Right atrium auricular region (tissue), 2 donors: ENCODE results near the gene RASL11A. TPM values are rescaled to one million over a fixed set of nuclear protein-coding genes. Genes with fewer than 3 reads are reported as not detected.

ENCODE experiments used
- DNase-seq: peaks from one replicate; pipeline ENCODE4 v3.0.0-alpha.2; 2019; ENCODE audit warnings: low spot score
- H3K27ac ChIP-seq, 2 donors: fragments of 200-600 bp; sonication (generic); 1 replicate in 1 of 2; 2 replicates in 1 of 2; pipeline ENCODE4 v1.5.1; 2016 to 2019
- H3K27me3 ChIP-seq, 2 donors: fragments of 200-600 bp; sonication (generic); one replicate each; pipeline versions ENCODE4 v1.5.1 to v1.6.0; 2017 to 2019
- H3K36me3 ChIP-seq: fragments of 200-600 bp; sonication (generic); one replicate; pipeline ENCODE4 v1.5.1; 2016
- H3K4me1 ChIP-seq, 2 donors: fragments of 200-600 bp; sonication (generic); one replicate each; pipeline versions ENCODE4 v1.5.1 to v1.6.0; 2017 to 2019
- H3K4me3 ChIP-seq, 2 donors: fragments of 200-600 bp; sonication (generic); 1 replicate in 1 of 2; 2 replicates in 1 of 2; pipeline ENCODE4 v1.5.1; 2017 to 2019; ENCODE audit warnings: mild to moderate bottlenecking in 1 of 2, moderate library complexity in 1 of 2
- H3K9me3 ChIP-seq, 2 donors: fragments of 200-600 bp; sonication (generic); one replicate each; pipeline ENCODE4 v1.5.1; 2019
- total RNA-seq, 2 donors: library from RNA; depleted of rRNA; stranded (reverse); fragments of >200 nt; gene quantifications; one replicate each; pipeline ENCODE4 v1.1.0, GENCODE V29; 2016
- TF ChIP-seq, protein P1 (sequence below), 2 donors: fragments of 200-600 bp; sonication (generic); IDR thresholded peaks; one replicate each; pipeline ENCODE4 v1.5.1; 2019; ENCODE audit warnings: antibody characterized with exemption in 2 of 2

Gene RASL11A
- total RNA-seq, 2 donors from 2014 or later, result 9.3 to 16.3 TPM

DNA sequence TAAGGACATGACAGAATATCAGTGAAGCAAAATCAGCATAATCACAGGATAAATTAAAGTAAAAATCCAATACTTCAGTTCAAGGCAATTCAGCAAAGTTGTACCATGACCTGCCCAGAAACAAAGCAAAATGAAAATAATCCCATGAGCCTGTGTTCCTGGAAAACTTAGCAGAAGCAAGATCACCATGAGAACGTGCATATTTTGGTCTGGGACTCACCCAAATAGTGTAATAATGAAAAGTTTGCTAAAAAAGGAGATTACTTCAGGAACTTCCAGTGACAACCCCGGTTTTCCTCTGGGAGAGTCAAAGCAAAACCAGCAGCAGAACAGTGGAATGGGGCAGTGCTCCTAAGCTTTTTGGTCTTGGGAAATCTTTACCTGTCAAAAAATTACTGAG, 34.2 kb upstream of the RASL11A start:
- no peak for DNase-seq
- TF ChIP-seq, protein P1, sequence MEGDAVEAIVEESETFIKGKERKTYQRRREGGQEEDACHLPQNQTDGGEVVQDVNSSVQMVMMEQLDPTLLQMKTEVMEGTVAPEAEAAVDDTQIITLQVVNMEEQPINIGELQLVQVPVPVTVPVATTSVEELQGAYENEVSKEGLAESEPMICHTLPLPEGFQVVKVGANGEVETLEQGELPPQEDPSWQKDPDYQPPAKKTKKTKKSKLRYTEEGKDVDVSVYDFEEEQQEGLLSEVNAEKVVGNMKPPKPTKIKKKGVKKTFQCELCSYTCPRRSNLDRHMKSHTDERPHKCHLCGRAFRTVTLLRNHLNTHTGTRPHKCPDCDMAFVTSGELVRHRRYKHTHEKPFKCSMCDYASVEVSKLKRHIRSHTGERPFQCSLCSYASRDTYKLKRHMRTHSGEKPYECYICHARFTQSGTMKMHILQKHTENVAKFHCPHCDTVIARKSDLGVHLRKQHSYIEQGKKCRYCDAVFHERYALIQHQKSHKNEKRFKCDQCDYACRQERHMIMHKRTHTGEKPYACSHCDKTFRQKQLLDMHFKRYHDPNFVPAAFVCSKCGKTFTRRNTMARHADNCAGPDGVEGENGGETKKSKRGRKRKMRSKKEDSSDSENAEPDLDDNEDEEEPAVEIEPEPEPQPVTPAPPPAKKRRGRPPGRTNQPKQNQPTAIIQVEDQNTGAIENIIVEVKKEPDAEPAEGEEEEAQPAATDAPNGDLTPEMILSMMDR (IDR thresholded peaks at IDR 0.05), result no peak
- H3K4me3 ChIP-seq, result no peak overlapping the region
- H3K27me3 ChIP-seq, result no peaks in the 10 kb centered on the region
- H3K4me1 ChIP-seq, result no peaks in the 10 kb centered on the region
- no peaks in the 10 kb centered on the region for H3K9me3 ChIP-seq
- no peak overlapping the region for H3K27ac ChIP-seq
- no peaks in the 10 kb centered on the region for H3K36me3 ChIP-seq

DNA sequence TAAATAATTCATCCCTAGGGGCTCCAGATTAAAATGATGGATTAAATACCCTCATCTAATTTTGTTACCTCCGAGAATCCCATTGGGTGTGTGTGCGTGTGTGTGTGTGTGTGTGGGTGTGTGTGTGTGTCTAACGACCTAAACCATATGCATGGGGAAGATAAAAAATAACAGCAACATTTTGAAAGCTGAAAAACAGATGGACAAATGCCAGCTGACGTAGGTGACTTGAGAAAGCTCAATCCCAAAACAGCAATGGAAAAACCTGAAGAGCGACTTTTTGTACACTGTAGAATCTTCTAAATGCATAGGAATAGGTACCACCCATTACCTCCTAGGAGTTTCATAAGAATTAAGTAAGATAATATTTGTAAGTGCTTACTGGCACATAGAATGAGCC, 27.9 kb upstream of the RASL11A start:
- Histone ChIP-seq H3K9me3 (no peaks in the 10 kb centered on the region), H3K4me1 (no peaks in the 10 kb centered on the region), H3K27ac (no peak overlapping the region), H3K36me3 (no peaks in the 10 kb centered on the region), H3K4me3 (no peak overlapping the region), H3K27me3 (no peaks in the 10 kb centered on the region)
- TF ChIP-seq, protein P1 (IDR thresholded peaks at IDR 0.05), result no peak
- DNase-seq, result no peak

DNA sequence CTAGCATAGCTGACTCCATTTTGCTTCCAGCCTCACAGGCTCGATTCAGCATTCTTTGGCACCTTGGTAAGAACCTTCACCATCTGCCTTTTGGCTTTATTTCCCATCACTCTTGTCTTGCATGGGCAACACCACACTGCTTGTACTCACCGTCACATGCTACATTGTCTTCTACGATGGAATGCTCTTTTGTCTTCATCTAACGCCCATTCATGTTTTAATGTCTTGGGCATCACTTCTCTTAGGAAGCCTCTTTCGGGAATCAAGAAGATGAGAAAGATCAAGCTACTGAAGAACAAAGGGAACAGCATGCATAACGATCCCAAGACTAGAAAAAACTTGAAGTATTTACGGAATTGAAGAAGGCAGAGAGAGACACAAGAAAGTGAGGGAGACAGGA, 25.0 kb upstream of the RASL11A start:
- TF ChIP-seq, protein P1 (IDR thresholded peaks at IDR 0.05), result no peak
- Histone ChIP-seq H3K9me3 (no peaks in the 10 kb centered on the region), H3K4me1 (peaks cover 0 to 6% of the 10 kb centered on the region in 2 donors), H3K27me3 (no peaks in the 10 kb centered on the region), H3K27ac (no peak overlapping the region), H3K36me3 (no peaks in the 10 kb centered on the region), H3K4me3 (no peak overlapping the region)
- no peak for DNase-seq

DNA sequence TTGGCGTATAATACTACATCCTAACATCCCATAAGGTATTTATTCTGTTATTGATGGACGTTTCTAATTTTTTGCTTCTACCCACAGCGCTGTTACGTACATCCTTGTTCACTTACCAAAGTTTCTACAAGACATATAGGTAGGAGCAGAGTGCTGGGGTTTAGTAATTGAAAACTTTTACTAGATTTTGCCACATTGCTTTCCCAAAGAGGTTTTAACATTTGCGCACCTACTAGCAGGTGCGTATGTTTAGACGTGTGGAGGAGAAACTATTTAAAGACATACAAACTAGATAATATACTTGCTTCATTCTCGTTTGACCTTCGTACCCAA, 19.8 kb upstream of the RASL11A start:
- Histone ChIP-seq H3K36me3 (peaks cover 14% of the 10 kb centered on the region), H3K4me1 (peaks cover 0 to 43% of the 10 kb centered on the region in 2 donors), H3K27me3 (no peaks in the 10 kb centered on the region), H3K27ac (peak overlapping the region; percentile 95 to 96), H3K4me3 (peak overlapping the region; percentile 90 to 99), H3K9me3 (no peaks in the 10 kb centered on the region)
- DNase-seq, result no peak
- TF ChIP-seq, protein P1 (IDR thresholded peaks at IDR 0.05), result no peak

DNA sequence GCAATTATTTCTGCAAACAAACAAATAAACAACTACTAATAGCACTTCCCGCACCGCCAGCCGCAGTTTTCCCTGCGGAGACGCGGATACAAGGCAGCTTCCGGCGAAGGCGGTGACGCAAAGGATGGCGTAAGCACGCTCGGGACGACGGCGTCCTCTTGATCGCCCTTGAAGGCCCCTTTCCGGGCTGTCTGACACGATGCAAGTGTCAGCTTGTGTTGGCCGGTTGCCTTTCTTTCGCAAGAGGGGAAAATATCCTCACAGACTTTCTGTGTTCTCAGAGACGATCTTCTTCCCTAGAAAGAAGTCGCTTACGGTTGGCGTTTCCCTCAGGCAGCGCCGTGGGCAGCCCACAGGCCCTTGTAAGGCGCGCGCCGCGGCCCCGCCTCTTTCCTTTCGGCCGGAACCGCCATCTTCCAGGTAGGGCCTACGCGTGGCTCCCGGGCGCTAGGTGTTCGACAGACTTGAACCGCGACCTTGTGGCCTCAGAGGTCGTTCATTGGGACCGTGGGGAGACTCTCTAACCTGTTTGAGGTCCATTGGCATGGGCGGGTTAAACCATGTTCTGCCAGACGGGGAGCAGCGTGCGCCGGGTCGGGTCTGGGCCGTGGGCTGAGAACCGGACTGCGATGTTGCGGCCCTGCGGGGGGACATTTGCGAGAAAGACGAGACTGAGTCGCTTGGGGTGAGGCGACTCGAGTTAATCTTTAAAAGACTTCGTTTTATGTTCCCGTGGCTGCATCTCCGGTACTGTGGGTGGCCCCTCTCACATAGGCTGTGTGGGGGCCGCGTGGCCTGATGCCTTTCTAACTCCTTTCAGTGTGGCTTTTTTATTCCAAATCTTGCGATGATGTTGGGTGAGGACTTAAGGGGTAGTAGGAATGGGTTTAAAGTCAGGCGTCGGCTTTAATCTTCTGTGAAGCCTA, 19.2 kb upstream of the RASL11A start, which contains the start of gene RPL21:
TSS of gene RPL21 (plus strand) at position 393 of the 926 bp plus-strand sequence. CDS start 2,219 bp downstream, outside the sequence.
- Histone ChIP-seq H3K27me3 (no peaks in the 10 kb centered on the region), H3K4me1 (peaks cover 0 to 43% of the 10 kb centered on the region in 2 donors), H3K27ac (peak within 1 kb of the TSS; percentile 95 to 96), H3K9me3 (no peaks in the 10 kb centered on the region), H3K36me3 (peaks cover 19% of the 10 kb centered on the region), H3K4me3 (peak within 1 kb of the TSS; percentile 90 to 99)
- TF ChIP-seq, protein P1 (IDR thresholded peaks at IDR 0.05), result no peak
- DNase-seq, result peak; percentile 97
